ENCODE measurements around the gene CARHSP1.

CARHSP1 gene

GRCh38 chr16:8890549-8890921 lies 21.7 kb upstream of the CARHSP1 start:
- TF ChIP-seq POLR2A (IDR thresholded peaks at IDR 0.05; ENCODE audit: low read depth, low read length): no peak
- no peak for TF ChIP-seq TAF1 (IDR thresholded peaks at IDR 0.05; ENCODE audit: borderline replicate concordance, low read depth, low read length)
- TF ChIP-seq POLR2AphosphoS5 (IDR thresholded peaks at IDR 0.05; ENCODE audit: low read depth, low read length): 0 out of 2 replicates have a peak, but pooled peaks have one; percentile 30
- FAIRE-seq: no peak
- DNase-seq (ENCODE audit: insufficient read length): no peak

GRCh38 chr16:8889893-8890548 lies 21.2 kb upstream of the CARHSP1 start:
- FAIRE-seq (no peak), DNase-seq (ENCODE audit: insufficient read length) (no peak)
- TF ChIP-seq TAF1 (IDR thresholded peaks at IDR 0.05; ENCODE audit: borderline replicate concordance, low read depth, low read length): no peak
- TF ChIP-seq POLR2A (IDR thresholded peaks at IDR 0.05; ENCODE audit: low read depth, low read length): 0 out of 2 replicates have a peak, but pooled peaks have one; percentile 23
- TF ChIP-seq POLR2AphosphoS5 (IDR thresholded peaks at IDR 0.05; ENCODE audit: low read depth, low read length): no peak

GRCh38 chr16:8888951-8889892 lies 20.4 kb upstream of the CARHSP1 start:
- no peak for DNase-seq (ENCODE audit: insufficient read length)
- FAIRE-seq: no peak
- TF ChIP-seq POLR2AphosphoS5 (IDR thresholded peaks at IDR 0.05; ENCODE audit: low read depth, low read length) (peak; percentile 39; the same call in 1 of the 2 replicates), TAF1 (IDR thresholded peaks at IDR 0.05; ENCODE audit: borderline replicate concordance, low read depth, low read length) (no peak), POLR2A (IDR thresholded peaks at IDR 0.05; ENCODE audit: low read depth, low read length) (no peak)

- no peak for FAIRE-seq
- DNase-seq (ENCODE audit: insufficient read length): no peak
Measured at GRCh38 chr16:8887952-8888560, 19.2 kb upstream of the CARHSP1 start.

GRCh38 chr16:8887431-8887765 lies 18.6 kb upstream of the CARHSP1 start:
- TF ChIP-seq TAF1 (IDR thresholded peaks at IDR 0.05; ENCODE audit: borderline replicate concordance, low read depth, low read length) (no peak), POLR2AphosphoS5 (IDR thresholded peaks at IDR 0.05; ENCODE audit: low read depth, low read length) (no peak), POLR2A (IDR thresholded peaks at IDR 0.05; ENCODE audit: low read depth, low read length) (peak; percentile 48; the same call in 1 of the 2 replicates)
- DNase-seq (ENCODE audit: insufficient read length) (no peak), FAIRE-seq (no peak)

More at GRCh38 chr16:8887952-8888560, 19.2 kb upstream of the CARHSP1 start:
- TF ChIP-seq TAF1 (IDR thresholded peaks at IDR 0.05; ENCODE audit: borderline replicate concordance, low read depth, low read length): no peak
- 0 out of 2 replicates have a peak, but pooled peaks have one; percentile 9 for TF ChIP-seq POLR2AphosphoS5 (IDR thresholded peaks at IDR 0.05; ENCODE audit: low read depth, low read length)

- FAIRE-seq (no peak), DNase-seq (ENCODE audit: insufficient read length) (no peak)
- no peak for TF ChIP-seq TAF1 (IDR thresholded peaks at IDR 0.05; ENCODE audit: borderline replicate concordance, low read depth, low read length)
- no peak for TF ChIP-seq POLR2AphosphoS5 (IDR thresholded peaks at IDR 0.05; ENCODE audit: low read depth, low read length)
- no peak for TF ChIP-seq POLR2A (IDR thresholded peaks at IDR 0.05; ENCODE audit: low read depth, low read length)
Measured at GRCh38 chr16:8886593-8887430, 18.0 kb upstream of the CARHSP1 start.

GRCh38 chr16:8885674-8886592 lies 17.1 kb upstream of the CARHSP1 start:
- DNase-seq (ENCODE audit: insufficient read length): no peak
- FAIRE-seq: no peak
- TF ChIP-seq POLR2AphosphoS5 (IDR thresholded peaks at IDR 0.05; ENCODE audit: low read depth, low read length): no peak
- no peak; the same call in 1 of the 2 replicates for TF ChIP-seq POLR2A (IDR thresholded peaks at IDR 0.05; ENCODE audit: low read depth, low read length)
- no peak for TF ChIP-seq TAF1 (IDR thresholded peaks at IDR 0.05; ENCODE audit: borderline replicate concordance, low read depth, low read length)

- DNase-seq (ENCODE audit: insufficient read length) (no peak), FAIRE-seq (no peak)
- no peak for TF ChIP-seq POLR2A (IDR thresholded peaks at IDR 0.05; ENCODE audit: low read depth, low read length)
- no peak for TF ChIP-seq TAF1 (IDR thresholded peaks at IDR 0.05; ENCODE audit: borderline replicate concordance, low read depth, low read length)
- TF ChIP-seq POLR2AphosphoS5 (IDR thresholded peaks at IDR 0.05; ENCODE audit: low read depth, low read length): no peak
Measured at GRCh38 chr16:8882725-8883377, 14.0 kb upstream of the CARHSP1 start.

DNA sequence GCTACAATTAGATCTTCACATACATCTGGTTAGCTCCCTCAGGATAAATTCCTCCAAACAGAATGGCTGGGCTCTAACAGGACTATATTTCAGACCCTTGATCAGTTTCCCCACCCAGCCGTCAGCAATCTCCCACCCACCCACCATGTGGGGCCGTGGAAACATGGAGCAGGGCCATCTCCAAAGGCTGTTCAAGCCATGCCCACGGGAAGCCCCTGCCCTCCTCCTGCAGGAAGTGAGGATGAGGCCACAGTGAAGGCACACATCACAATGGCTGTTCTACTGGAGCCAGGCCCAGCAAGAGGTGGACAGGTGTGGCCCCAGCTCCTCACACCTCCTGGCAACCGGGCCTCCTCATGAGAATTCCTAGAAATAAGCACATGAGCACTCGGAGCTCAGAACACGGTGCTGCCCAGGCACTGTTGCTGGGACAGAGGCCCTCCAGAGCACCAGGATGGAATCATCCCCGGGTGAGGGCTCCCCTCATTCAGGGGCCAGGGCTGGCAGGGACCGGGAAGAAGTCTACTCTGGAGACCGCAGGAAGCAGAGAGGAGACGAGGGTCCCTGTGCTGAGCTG lies 13.3 kb upstream of the CARHSP1 start, which contains the start of gene LITAFD:
TSS of gene LITAFD (plus strand) at position 311 of the 577 bp plus-strand sequence. CDS start 2,005 bp downstream, outside the sequence.
- FAIRE-seq: no peak
- no peak for DNase-seq (ENCODE audit: insufficient read length)
- TF ChIP-seq TAF1 (IDR thresholded peaks at IDR 0.05; ENCODE audit: borderline replicate concordance, low read depth, low read length) (no peak), POLR2AphosphoS5 (IDR thresholded peaks at IDR 0.05; ENCODE audit: low read depth, low read length) (no peak), POLR2A (IDR thresholded peaks at IDR 0.05; ENCODE audit: low read depth, low read length) (no peak)

Data from GM12892 (cell line).